ENCODE measurements around the gene RCAN2. TPM values are rescaled to one million over a fixed set of nuclear protein-coding genes. Genes with fewer than 3 reads are reported as not detected.

RCAN2 gene
- total RNA-seq, 1 experiment from 2014 or later, result not detected

DNA sequence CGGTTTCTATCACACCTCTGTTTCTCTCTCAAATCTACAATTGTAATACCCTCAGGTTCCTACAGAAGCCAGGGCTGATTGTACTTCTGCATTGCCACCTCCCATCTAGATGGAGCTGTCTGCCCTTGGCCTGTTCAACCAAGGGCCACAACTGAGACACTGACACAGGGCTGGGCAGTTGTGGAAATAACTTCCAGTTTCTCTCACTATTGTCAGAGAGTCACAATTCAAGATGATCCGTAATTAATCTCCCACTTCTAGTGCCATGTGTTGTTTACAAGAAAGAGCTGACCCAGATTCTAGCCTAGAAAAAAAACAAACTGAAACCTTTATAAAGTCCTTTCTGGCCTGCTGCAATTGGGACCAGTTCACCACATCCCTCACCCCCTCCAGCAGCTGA, 22.2 kb downstream of the RCAN2 start:
- Mint-ChIP-seq H3K27me3 (ENCODE audit: insufficient read depth, unreplicated experiment) (peaks cover 13% of the 10 kb centered on the region), H3K27ac (ENCODE audit: unreplicated experiment) (no peak overlapping the region), H3K4me3 (ENCODE audit: unreplicated experiment) (no peak overlapping the region), H3K4me1 (ENCODE audit: low read depth, unreplicated experiment) (no peaks in the 10 kb centered on the region), H3K36me3 (ENCODE audit: insufficient read depth, unreplicated experiment) (no peaks in the 10 kb centered on the region), H3K9me3 (ENCODE audit: unreplicated experiment) (no peaks in the 10 kb centered on the region)
- TF ChIP-seq, protein P1, sequence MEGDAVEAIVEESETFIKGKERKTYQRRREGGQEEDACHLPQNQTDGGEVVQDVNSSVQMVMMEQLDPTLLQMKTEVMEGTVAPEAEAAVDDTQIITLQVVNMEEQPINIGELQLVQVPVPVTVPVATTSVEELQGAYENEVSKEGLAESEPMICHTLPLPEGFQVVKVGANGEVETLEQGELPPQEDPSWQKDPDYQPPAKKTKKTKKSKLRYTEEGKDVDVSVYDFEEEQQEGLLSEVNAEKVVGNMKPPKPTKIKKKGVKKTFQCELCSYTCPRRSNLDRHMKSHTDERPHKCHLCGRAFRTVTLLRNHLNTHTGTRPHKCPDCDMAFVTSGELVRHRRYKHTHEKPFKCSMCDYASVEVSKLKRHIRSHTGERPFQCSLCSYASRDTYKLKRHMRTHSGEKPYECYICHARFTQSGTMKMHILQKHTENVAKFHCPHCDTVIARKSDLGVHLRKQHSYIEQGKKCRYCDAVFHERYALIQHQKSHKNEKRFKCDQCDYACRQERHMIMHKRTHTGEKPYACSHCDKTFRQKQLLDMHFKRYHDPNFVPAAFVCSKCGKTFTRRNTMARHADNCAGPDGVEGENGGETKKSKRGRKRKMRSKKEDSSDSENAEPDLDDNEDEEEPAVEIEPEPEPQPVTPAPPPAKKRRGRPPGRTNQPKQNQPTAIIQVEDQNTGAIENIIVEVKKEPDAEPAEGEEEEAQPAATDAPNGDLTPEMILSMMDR (IDR thresholded peaks at IDR 0.05; ENCODE audit: insufficient read depth in 1 of 2, low read depth in 1 of 2, low read length in 1 of 2, severe bottlenecking in 1 of 2, unreplicated experiment in 1 of 2), result no peak
- Histone ChIP-seq H3K36me3 (ENCODE audit: control insufficient read depth, insufficient read depth, low read length) (no peaks in the 10 kb centered on the region), H3K27me3 (replicated peaks; ENCODE audit: control insufficient read depth, insufficient read depth, low read length) (no peaks in the 10 kb centered on the region; the same call in 1 of the 2 replicates), H3K9me3 (no peaks in the 10 kb centered on the region), H3K4me1 (no peaks in the 10 kb centered on the region), H3K4me3 (ENCODE audit: low read depth, low read length) (no peak overlapping the region)
- intact Hi-C loops (cut with micrococcal nuclease; ENCODE audit: unreplicated experiment), result no loop called here
- CTCF ChIA-PET, result no interaction called here
- no TSS peak for BruUV-seq (replicated peaks)
- DNase-seq, result no peak
- POLR2A ChIA-PET, result no interaction called here

GRCh38 chr6:46468403-46469010, 22.7 kb downstream of the RCAN2 start:
- Histone ChIP-seq H3K4me1 (no peaks in the 10 kb centered on the region), H3K27me3 (replicated peaks; ENCODE audit: control insufficient read depth, insufficient read depth, low read length) (no peaks in the 10 kb centered on the region; the same call in 1 of the 2 replicates), H3K4me3 (ENCODE audit: low read depth, low read length) (no peak overlapping the region), H3K36me3 (ENCODE audit: control insufficient read depth, insufficient read depth, low read length) (no peaks in the 10 kb centered on the region), H3K9me3 (no peaks in the 10 kb centered on the region)
- H3K9me3 Mint-ChIP-seq (ENCODE audit: unreplicated experiment), result no peaks in the 10 kb centered on the region
- no peaks in the 10 kb centered on the region for H3K36me3 Mint-ChIP-seq (ENCODE audit: insufficient read depth, unreplicated experiment)
- H3K4me1 Mint-ChIP-seq (ENCODE audit: low read depth, unreplicated experiment), result no peaks in the 10 kb centered on the region
- no peak overlapping the region for H3K27ac Mint-ChIP-seq (ENCODE audit: unreplicated experiment)
- H3K27me3 Mint-ChIP-seq (ENCODE audit: insufficient read depth, unreplicated experiment), result peaks cover 8% of the 10 kb centered on the region
- intact Hi-C loops (cut with micrococcal nuclease; ENCODE audit: unreplicated experiment), result no loop called here
- POLR2A ChIA-PET, result no interaction called here
- no peak for DNase-seq
- BruUV-seq (replicated peaks), result no TSS peak
- H3K4me3 Mint-ChIP-seq (ENCODE audit: unreplicated experiment), result no peak overlapping the region
- CTCF ChIA-PET, result no interaction called here
- TF ChIP-seq, protein P1 (IDR thresholded peaks at IDR 0.05; ENCODE audit: insufficient read depth in 1 of 2, low read depth in 1 of 2, low read length in 1 of 2, severe bottlenecking in 1 of 2, unreplicated experiment in 1 of 2), result no peak

GRCh38 chr6:46466570-46466969, 24.7 kb downstream of the RCAN2 start:
- H3K9me3 Mint-ChIP-seq (ENCODE audit: unreplicated experiment), result no peaks in the 10 kb centered on the region
- CTCF ChIA-PET, result no interaction called here

More at GRCh38 chr6:46466570-46466969, 24.7 kb downstream of the RCAN2 start:
- no TSS peak for BruUV-seq (replicated peaks)
- Mint-ChIP-seq H3K27ac (ENCODE audit: unreplicated experiment) (no peak overlapping the region), H3K27me3 (ENCODE audit: insufficient read depth, unreplicated experiment) (peaks cover 11% of the 10 kb centered on the region), H3K4me1 (ENCODE audit: low read depth, unreplicated experiment) (no peaks in the 10 kb centered on the region), H3K4me3 (ENCODE audit: unreplicated experiment) (no peak overlapping the region), H3K36me3 (ENCODE audit: insufficient read depth, unreplicated experiment) (no peaks in the 10 kb centered on the region)
- POLR2A ChIA-PET, result no interaction called here
- TF ChIP-seq, protein P1 (IDR thresholded peaks at IDR 0.05; ENCODE audit: insufficient read depth in 1 of 2, low read depth in 1 of 2, low read length in 1 of 2, severe bottlenecking in 1 of 2, unreplicated experiment in 1 of 2), result no peak
- H3K27me3 ChIP-seq (replicated peaks; ENCODE audit: control insufficient read depth, insufficient read depth, low read length), result no peaks in the 10 kb centered on the region; the same call in 1 of the 2 replicates
- no peaks in the 10 kb centered on the region for H3K4me1 ChIP-seq
- H3K4me3 ChIP-seq (ENCODE audit: low read depth, low read length), result no peak overlapping the region
- no peak for DNase-seq
- H3K36me3 ChIP-seq (ENCODE audit: control insufficient read depth, insufficient read depth, low read length), result no peaks in the 10 kb centered on the region
- H3K9me3 ChIP-seq, result no peaks in the 10 kb centered on the region
- intact Hi-C loops (cut with micrococcal nuclease; ENCODE audit: unreplicated experiment), result no loop called here

All from Caco-2 (cell line).